Putamen (tissue), 1 donor: ENCODE measurements around the gene SOX10.

ENCODE experiments used
- DNase-seq: peaks from one replicate; pipeline ENCODE4 v3.0.0-alpha.2; 2016; ENCODE audit warnings: low spot score

SOX10 gene

GRCh38 chr22:37983860-37984791 lies at the start of gene SOX10:
SOX10 (minus strand) TSS chr22:37984555; CDS start chr22:37983784, 771 bp downstream.
- peak; percentile 91 for DNase-seq

DNA sequence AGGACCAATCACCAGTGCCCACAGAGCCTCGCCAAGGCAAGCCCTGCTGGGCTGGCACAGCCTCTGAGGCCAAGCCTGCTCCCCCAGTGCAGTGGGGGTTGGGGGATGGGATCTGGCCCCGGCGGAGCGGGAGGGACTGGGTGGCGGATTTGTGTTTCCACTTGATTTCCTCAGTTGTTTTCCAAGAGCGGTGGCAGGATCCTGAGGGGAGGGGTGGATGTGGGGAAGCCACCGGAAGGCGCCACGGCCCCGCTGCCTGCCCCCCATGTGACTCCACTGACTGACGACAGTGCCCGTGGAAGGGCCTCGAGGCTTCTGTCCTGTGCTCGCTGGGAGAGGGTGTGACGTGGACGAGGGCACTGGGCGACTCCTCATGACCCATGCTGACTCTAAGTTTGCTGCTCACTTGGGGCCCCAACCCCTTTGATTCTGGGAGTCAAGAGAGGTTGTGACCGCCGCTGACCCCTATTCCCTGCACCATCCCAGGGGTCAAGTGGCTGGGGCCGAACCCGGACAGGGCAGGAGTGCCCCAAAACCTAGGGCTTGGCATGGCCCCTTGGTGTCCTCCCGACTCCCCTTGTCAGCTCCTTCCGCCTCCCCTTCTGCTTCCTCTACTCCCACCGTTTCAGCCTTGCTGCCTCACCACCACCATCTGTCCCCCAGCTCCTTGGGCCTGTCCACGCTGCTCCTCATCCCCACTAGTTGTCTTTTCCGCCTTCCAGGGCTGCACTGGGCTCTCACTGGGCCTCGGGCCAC lies 49.3 kb upstream of the SOX10 start:
- DNase-seq: peak; percentile 95

- no peak for DNase-seq
Observed at GRCh38 chr22:38032681-38033521, 48.5 kb upstream of the SOX10 start.

- DNase-seq: no peak
Observed at GRCh38 chr22:38031491-38031890, 47.1 kb upstream of the SOX10 start.

- no peak for DNase-seq
Observed at GRCh38 chr22:38030311-38031133, 46.2 kb upstream of the SOX10 start.

DNA sequence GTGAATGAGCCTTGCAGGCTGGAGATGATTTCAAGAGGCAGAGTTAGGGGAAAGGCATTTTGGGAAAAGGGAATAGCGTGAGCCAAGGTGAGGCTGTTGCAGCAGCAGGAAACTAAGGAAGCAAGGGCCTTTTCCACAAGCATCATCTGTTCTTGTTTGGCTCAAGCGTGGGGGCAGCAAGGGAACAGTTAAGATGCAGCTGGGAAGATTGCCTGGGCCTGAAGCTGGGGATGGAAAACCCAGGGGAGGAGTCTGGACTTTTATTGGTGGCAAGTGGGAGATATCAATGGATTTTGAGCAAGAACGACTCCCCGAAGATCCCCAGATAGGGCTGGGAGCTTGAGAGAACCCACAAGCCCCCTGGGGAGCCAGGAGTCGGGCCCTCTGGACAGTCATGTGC lies 45.5 kb upstream of the SOX10 start:
- DNase-seq: no peak

GRCh38 chr22:38029370-38029769 lies 45.0 kb upstream of the SOX10 start:
- no peak for DNase-seq

DNA sequence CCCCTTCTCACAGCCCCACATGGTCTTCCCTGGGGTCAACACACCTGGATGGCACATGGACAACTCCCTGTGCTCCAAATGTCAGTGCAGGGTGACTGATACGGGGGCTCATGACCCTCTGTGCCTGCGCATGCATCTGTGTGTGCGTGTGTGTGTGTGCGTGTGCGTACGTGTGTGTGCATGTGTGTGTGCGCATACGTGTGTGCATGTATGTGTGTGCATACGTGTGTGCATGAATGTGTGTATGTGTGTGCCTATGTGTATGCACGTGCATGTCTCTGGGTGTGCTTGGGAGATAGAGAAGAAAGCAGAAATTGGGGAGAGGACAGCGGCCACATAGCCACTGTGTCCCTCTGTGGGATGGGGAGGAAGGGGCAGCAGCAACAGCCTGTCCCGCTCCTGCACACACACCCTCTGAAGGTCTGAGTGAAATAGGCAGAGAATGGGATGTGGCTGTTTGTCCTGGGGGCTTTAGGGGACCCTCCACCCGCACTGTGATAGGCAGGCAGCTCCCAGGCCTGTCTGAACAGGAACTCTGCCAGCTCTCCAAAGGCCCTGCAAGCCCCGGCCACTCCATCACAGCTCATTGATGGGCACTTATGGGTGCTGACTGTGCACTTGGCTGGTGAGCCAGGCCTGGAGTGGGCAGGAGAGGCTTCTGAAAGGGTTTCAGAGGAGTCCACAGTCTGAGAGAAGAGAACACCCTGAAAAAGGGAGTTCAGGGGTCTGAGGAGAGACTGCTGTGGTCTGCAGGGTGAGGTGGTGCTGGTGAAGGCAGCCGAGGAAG lies 44.2 kb upstream of the SOX10 start:
- no peak for DNase-seq

- DNase-seq: no peak
Observed at GRCh38 chr22:38027487-38027886, 43.1 kb upstream of the SOX10 start.

GRCh38 chr22:38026130-38027111 lies 42.1 kb upstream of the SOX10 start:
- DNase-seq: peak; percentile 89

DNA sequence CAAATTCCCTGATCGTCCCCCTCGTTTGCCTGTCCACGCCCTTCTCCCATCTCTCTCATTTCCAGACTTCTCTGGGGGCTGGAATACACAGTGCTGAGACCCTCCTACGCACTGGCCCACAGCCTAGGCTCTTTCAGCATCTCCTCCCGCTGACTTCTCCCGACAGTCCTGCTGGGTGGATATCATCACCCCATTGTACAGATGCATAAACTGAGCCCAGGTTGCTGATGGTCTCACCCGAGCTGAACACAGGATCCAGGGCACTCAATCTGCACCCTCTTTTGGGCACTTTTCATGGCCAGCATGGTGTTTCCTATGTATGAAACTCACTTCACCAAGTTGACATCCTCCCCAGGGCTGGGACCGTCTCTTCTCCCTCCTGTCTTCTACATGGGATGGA lies 41.2 kb upstream of the SOX10 start:
- DNase-seq: no peak

GRCh38 chr22:38023045-38023444 lies 38.7 kb upstream of the SOX10 start:
- no peak for DNase-seq

- DNase-seq: no peak
Observed at GRCh38 chr22:38021206-38021605, 36.9 kb upstream of the SOX10 start.

DNA sequence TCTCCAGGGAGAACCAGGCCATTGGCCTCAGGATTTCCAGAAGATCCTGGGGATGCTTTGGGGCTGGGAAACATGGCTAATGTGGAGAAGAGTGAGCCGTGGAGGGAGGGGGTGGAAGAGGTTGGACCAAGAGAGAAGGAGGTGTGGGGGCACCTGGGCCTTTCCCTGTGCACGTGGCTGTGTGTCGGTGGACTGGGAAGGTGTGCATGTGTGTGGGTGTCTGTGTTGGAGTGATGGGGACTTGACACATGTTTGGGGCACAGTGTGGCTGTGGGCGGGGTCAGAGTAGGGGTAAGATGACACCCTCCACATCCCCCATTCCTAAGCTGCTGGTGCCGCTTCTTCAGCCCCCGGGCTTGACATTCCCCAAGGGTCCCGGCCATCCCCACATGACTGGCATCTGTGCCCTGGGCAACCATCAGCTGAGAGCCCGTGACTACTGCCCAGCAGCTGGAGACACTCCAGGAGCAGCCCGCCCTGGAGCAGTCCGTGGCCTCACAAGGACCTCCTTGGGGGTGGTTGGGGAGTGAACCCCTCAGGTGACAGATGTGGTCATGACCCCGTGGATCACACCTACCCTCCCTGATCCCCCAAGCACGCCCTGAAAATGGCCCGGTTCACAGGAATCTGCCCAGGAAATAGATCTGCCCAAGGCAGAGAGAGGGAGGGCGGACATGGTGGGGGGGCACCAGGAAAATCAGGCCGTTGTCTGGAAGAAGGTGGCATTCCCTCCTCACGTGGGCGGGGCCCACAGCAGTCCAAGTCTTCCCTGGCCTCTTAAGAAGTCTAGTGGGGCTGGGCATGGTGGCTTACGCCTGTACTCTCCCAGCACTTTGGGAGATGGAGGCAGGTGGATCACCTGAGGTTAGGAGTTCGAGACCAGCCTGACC lies 34.8 kb upstream of the SOX10 start:
- no peak for DNase-seq

DNA sequence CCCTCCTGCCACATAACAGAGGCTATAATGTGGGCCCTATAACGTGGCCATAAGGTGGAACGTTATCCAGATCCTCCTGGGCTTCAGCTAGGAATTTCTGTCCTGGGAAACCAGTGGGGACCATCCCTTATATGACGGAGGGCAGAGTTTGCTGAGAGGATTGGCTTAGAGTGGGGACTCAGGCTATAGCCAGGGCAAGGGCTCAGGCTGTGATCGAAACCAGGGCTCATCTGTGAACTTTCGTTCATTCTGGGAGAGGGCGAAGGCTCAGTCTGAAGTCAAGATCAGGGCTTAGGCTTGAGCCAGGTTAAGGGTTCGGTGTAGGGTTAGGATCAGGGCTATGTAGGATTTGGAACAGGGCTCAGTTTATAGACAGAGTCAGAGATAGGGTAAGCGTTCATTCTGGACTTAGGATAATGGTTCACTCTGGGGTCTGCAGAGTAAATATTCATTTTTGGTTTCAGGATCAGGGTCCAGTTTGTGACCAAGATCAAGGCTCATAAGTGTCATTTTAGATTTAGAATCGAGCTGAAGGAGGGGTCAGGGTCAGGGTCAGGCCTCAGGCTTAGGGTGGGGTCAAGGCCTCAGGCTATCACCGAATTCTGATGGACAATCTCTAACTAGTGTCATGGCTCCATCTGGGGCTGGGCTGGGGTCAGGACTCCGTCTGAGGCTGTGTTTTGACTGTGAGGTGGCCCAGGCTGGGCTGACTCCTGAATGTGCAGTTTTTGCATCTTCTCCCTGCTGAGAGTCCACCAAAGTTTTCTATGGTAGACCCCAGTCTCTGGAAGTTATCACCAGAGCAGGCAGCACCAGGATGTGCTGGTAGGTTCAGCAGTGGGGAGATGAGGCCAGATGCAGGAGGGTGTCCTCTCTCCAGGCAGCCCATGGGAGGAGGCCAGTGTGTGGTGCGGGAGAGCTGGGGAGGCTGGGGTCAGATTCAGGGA lies 33.9 kb upstream of the SOX10 start:
- DNase-seq: no peak

DNA sequence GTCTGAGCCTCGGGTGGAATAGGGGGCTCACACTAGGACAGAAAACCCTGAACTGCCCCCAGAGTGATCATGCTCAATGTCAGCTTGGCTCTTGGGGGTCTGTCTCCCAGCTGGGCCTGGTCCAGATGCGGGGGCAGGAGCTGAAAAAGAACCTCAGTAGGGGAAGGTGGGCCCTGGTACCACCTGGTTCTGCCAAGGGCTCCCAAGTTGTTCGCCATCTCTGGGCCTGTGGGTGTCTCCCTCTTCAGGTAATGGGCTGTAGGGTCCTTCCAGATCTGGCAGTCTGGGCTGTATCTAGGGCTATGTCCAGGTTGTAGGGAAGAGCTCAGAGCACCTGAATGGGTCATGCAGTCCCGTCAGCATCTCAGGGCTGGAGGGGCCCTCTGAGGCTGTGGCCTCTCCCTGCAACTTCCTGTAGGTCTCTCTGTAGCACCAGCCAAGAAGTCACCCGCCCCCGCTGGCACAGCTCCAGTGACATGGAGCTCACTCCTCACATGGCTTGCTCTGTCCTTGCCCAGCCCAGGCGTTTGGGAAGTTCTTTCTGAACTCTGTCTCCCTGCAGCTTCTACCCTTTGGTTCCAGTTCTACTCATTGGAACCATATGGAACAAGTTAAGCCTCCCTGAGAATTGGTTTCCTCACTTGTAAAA lies 33.0 kb upstream of the SOX10 start:
- DNase-seq: peak; percentile 89
